ENCODE data around the gene CAMK2N1.

The CAMK2N1 gene

GRCh38 chr1:20496241-20496661, 10.2 kb upstream of the CAMK2N1 start:
- DNase-seq, result no peak

GRCh38 chr1:20495661-20496060, 9.7 kb upstream of the CAMK2N1 start:
- DNase-seq, result no peak

- DNase-seq, result no peak
Measured at GRCh38 chr1:20494609-20495311, 8.8 kb upstream of the CAMK2N1 start.

GRCh38 chr1:20493839-20494608, 8.0 kb upstream of the CAMK2N1 start:
- DNase-seq, result peak; percentile 84 to 92 (median 89)

GRCh38 chr1:20493309-20493708, 7.3 kb upstream of the CAMK2N1 start:
- peak in 1 of 3 donors; percentile 28 for DNase-seq

GRCh38 chr1:20492751-20493150, 6.7 kb upstream of the CAMK2N1 start:
- DNase-seq, result peak in 1 of 3 donors; percentile 5

- no peak for DNase-seq
Measured at GRCh38 chr1:20491866-20492265, 5.9 kb upstream of the CAMK2N1 start.

- no peak for DNase-seq
Measured at GRCh38 chr1:20491178-20491577, 5.2 kb upstream of the CAMK2N1 start.

GRCh38 chr1:20487236-20487590, 1.2 kb upstream of the CAMK2N1 start:
- DNase-seq, result no peak

GRCh38 chr1:20486457-20487235, 636 bp upstream of the CAMK2N1 start:
- no peak for DNase-seq

GRCh38 chr1:20484519-20485462, 1.2 kb downstream of the CAMK2N1 start:
- DNase-seq, result no peak

GRCh38 chr1:20483833-20484518, 2.0 kb downstream of the CAMK2N1 start:
- DNase-seq, result no peak

GRCh38 chr1:20483098-20483832, 2.7 kb downstream of the CAMK2N1 start:
- DNase-seq, result no peak

GRCh38 chr1:20481643-20482498, 4.1 kb downstream of the CAMK2N1 start:
- DNase-seq, result no peak

- DNase-seq, result no peak
Measured at GRCh38 chr1:20480951-20481617, 4.9 kb downstream of the CAMK2N1 start.

- DNase-seq, result no peak
Measured at GRCh38 chr1:20480243-20480944, 5.6 kb downstream of the CAMK2N1 start.

- DNase-seq, result no peak
Measured at GRCh38 chr1:20479840-20480239, 6.2 kb downstream of the CAMK2N1 start.

- no peak for DNase-seq
Measured at GRCh38 chr1:20478057-20478635, 7.9 kb downstream of the CAMK2N1 start.

Measured in suppressor macrophage treated with lipopolysaccharide for 1 hour (primary cell).